GM19099 (cell line): ENCODE measurements around the gene FSTL4.

Source experiments
- POLR2A ChIP-seq: IDR thresholded peaks from 3 replicates; pipeline ENCODE4 v1.6.1; 2011; ENCODE audit warnings: low read depth; ENCODE audit not compliant: insufficient read length; ENCODE audit errors: extremely low read depth

The FSTL4 gene

GRCh38 chr5:133274597-133274935, 337.8 kb downstream of the FSTL4 start:
- TF ChIP-seq POLR2A: no peak

DNA sequence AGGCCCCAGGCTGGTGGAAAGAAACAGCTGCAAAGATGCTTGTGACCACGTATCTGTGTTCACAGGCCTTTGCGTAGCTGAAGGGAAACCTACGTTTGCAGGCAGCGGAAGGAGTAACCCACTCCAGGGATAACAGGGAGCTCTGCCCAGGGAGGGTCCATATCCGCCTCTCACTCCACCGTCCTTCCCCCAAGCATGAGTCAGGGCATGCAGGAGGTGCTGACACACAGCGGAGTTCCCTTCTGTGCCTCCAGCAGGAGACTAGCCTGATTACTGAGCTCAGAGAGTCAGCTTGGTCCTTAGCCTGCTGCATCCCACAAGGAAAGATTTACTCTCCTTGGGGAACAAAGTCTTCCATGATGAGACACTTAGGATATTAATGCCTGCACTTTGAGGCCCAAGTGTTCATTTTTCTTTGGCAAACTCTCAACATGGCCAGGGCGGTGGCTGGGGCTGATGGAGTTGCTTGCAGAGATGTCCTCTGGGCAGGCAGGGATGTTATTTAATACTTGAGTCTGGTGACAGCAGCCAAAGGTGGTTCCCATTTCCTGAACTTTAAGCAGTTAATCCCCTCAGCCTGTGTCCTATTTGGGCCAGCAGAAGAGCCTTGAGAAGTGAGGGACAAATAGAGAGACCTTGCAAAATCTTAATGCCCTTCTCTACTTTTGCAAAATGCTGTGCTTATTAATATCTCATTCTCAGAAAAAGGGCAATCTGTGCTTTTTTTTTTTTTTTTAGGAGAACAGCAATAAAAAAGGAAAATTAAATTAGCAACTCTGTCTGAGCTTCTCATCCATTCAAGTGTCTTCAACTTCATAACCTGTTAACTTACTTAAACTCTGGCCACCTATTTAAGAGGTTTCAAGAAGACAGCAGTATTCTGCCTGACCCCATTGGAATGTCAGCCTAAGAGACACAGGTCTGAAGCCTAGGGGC, 338.4 kb downstream of the FSTL4 start:
- no peak for TF ChIP-seq POLR2A

GRCh38 chr5:133272345-133272744, 340.0 kb downstream of the FSTL4 start:
- TF ChIP-seq POLR2A: no peak

DNA sequence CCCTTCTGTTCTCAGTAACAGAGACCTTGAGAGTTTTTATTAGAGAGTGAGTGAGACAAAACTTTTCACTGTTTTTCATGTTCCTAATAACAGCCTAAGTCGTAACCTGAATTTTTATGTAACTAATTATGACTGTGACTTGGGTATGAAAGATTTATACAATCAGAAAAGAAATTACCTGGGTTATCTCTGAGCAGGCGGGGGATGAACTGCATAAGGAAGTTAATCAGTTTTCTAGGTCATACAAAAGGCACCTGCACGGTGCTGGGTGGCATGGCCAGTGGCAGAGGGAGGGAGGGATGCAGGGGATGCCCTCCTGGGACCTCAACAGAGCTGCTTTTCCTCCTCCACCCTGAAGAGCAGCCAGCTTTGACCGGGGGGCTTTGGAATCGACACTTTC, 340.7 kb downstream of the FSTL4 start:
- no peak for TF ChIP-seq POLR2A

DNA sequence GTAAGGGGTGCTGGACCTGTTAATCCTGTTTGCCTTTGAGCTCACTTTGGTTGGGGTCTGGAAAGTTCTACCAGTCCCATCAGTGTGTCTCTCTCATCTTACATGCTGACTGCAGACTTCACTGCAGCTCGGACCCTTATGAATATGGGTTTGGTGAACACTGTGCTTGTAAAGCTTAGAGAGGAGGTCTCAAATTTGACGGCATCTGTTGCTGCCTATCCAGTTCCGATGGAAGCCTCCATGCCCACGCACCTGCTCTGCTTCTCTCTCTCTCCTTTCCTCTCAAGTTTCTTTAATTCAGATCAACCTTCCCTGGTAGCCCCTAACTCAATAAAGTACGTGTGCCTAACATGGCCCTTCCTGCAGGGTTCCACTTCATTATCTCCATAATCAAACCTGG, 342.6 kb downstream of the FSTL4 start:
- no peak for TF ChIP-seq POLR2A

DNA sequence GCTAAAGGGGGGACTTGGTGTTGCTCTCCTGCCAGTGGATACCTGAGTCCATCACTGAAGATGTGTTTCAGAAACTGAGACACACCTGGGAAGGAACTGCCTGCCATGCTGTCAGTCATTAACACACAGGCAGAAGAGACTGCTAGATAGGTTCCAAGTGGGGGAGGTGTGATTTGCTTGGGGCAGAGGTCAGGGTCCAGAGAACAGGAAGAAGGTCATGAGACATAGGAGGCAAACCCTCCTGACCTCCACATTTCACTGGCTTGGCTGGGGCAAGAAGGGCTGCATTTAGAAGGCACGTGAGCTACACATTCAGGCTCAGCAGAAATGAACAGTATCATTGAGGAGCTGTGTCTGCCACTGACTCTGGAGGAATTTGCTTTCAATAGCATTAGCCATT, 344.7 kb downstream of the FSTL4 start:
- no peak for TF ChIP-seq POLR2A

DNA sequence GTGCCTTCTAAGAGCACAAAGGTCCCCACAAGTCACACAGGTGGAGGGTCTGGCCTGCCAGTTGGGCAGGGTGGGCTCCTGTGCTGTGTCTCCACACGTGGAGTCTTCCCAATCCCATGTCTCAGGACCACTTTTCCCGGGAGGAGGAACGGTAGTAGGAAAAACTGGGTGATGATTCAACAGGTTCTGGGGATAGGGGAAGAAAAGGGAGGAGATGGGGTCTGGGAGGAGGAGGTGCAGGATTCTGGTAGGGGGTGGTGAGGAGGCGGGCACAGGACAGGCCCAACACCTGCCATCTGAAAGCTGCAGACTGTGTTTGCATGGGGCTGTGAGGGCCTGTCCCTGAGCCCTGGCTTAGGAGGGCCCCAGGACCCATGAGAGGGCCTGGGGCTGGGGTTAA, 345.4 kb downstream of the FSTL4 start:
- no peak for TF ChIP-seq POLR2A

- no peak for TF ChIP-seq POLR2A
These were observed 345.8 kb downstream of the FSTL4 start for GRCh38 chr5:133266527-133266878.

DNA sequence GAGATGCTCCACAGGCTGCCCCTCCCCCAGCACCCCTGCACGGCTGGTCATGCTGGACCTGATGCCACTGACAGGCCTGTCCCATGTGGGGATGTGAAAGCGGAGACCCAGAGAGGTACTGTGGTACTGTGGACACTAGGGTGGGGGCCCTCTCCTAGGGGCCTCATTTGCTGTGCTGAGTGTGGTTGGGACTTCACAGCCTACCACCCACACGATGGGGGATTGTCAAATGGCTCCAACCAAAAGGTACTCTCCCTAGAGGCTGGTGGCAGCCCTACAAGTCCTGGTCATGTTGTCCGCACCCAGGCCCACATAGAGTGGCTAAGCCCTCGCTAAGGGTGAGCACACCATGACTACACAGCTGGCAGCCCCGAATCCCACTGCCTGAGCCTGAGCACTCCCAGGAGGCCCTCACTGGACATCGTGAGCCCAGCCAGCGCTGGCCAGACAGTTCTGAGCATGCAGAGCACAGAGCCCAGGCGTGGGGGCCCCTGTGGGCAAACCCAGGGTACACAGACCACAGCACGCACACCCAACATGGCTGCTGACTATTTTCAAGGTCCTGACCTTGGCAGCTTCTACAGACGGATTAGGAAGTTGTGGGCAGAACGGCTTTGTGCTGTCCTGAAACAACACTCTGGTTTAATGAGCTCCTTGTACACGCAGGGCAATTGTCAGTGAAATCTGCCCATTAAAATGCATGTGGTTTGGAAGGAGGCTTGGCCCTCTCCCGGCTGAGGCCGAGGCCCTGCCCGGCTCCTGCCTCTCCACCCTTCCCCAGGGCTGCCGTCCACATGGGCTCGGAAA, 346.4 kb downstream of the FSTL4 start:
- no peak for TF ChIP-seq POLR2A

GRCh38 chr5:133265257-133265656, 347.1 kb downstream of the FSTL4 start:
- TF ChIP-seq POLR2A: no peak

GRCh38 chr5:133262690-133263089, 349.7 kb downstream of the FSTL4 start:
- no peak for TF ChIP-seq POLR2A

GRCh38 chr5:133261993-133262392, 350.3 kb downstream of the FSTL4 start:
- TF ChIP-seq POLR2A: no peak

- TF ChIP-seq POLR2A: no peak
These were observed 351.6 kb downstream of the FSTL4 start for GRCh38 chr5:133260715-133261114.

GRCh38 chr5:133259199-133259997, 352.9 kb downstream of the FSTL4 start:
- no peak for TF ChIP-seq POLR2A

DNA sequence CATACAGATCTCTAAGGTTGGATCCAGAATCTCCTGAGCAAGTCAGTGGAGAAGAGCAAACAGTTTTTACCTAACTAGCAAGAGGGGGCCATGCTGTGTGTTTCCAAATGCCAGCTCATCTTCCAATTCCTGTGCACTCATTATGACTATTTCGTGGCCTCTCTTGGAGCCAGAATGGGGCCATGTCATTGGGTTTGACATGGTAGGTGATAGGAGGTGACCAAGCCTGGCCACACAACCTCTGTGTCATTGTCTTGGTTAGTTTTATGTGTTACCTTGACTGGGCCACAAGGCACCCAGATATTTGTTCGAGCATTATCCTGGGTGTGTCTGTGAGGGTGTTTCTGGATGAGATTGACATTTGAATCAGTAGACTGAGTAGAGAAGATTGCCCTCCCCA, 354.4 kb downstream of the FSTL4 start:
- no peak for TF ChIP-seq POLR2A
